ENCODE data around the gene ATAD3A.
"Not testable (repeated sequence)": the region's sequence is repeated elsewhere in the genome, so short reads cannot be mapped to it uniquely, and the experiment has no call there.

The ATAD3A gene

DNA sequence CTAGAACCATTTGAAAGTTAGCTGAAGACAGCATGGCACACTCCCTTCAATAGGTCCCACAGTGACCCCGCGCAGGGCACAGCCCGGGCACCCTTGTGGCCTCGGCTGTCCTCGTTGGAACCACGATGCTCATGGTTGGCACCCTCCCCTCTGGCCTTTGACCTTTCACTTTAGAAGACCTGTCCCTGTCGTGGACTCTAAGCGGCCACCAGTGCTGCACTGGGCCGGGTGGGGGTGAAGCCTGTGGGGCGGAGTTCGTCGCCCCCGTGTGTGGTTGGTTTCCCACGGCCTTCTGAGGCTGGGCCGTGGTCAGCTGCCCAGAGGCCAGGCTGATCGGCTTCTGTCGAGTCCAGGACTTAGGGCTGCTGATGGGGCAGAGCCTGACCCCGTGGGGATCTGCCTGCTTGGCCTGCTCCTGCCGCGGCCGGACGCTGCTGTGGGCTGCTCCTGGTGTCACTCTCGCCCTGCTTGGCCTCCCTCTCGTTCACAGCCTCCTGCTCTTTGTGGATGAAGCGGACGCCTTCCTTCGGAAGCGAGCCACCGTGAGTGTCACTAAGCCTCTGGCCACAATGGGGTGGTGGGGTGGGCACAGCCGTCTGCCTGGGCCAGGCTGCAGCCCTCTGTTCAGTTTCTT lies 12.9 kb downstream of the ATAD3A start:
- not testable (repeated sequence) for DNase-seq

DNA sequence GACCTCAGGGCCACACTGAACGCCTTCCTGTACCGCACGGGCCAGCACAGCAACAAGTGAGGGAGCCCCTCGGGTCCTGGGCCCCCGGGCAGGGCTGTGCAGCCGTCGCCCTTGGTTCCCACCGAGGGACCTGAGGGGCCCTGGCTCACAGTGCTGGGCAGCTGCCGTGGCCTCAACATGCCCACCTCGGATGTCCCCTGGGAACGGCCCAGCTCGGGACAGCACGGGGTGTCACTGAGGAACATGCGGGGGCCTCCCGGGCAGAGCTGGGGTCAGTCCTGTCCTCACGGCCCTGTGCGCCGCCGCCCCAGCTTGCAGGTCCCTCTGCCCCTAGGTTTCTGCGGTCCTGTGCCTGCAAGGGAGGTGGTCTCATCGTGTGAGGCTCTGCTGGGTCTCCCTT lies 14.5 kb downstream of the ATAD3A start:
- not testable (repeated sequence) for DNase-seq

DNA sequence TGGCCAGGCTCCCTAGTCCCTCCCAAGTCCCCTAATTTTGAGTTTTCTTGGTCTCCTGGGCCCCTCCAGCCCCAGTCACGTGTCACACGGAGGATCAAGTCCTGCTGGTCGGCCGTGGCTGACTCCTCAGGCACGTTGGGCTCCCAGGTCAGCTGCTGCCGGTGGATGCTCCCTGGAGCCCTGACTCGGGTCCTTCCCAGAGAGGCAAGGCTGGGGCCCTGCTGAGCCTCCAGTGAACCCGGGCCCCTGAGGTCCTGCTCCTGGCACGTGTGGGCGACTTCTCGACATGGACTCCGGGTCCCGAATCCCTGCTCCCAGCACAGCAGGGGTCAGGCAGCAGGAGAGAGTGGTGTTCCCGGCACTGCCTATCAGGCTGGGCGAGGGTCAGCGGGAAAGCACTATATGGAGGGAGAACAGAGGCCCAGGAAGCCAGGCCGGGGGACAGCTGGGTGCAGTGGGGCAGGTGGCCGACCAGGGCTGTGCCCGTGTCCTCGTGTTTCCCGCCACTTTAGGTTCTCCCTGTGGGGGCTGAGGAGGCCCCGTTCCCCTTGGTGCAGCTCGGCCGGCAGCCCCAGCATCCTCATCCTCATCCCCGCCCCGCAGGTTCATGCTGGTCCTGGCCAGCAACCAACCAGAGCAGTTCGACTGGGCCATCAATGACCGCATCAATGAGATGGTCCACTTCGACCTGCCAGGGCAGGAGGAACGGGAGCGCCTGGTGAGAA lies 15.3 kb downstream of the ATAD3A start:
- DNase-seq = no peak

DNA sequence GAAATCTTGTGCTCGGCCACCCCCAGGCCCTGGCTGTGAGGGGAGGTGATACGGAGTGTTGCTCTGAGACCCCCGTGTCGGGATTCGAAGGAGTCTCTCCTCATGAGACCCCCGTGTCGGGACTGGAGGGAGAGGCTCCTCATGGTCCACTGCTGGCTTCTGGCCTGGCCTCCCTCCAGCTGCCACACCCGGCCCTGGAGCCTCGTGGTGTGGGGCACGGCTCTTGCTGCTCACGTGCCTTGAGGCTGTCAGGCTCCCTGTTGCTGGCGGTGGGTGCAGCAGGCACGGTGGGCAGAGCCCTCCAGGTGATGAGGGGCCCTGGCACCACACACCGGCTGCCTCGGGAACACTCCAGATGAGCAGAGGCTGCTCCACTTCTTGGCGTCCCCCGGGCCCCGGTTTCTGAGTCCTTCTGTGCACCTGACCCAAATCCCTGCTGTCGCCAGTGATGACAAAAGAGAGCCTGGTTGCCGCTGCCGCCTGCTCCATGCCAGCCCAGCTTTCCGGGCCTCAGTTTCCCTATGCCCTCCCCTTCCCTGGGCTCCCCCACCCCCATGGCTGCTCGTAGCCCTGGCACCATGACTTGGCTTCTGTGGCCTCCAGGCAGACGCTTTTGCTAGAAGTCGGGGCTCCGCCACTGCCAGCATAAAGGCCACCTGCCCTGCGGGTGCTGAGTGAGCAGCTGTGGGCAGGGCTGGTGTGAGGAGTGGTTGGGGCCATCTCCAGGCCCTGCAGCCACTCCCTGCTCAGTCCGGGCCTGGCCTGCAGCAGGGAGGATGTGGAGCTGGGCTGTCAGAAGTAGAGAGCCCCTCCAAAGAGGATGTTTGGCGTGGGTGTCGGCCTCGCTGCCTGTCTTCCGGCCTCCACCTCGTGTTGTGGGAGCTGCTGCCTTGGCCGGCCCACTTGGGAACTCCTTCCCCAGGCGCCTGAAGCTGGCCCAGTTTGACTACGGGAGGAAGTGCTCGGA lies 16.6 kb downstream of the ATAD3A start:
- DNase-seq = no peak

DNA sequence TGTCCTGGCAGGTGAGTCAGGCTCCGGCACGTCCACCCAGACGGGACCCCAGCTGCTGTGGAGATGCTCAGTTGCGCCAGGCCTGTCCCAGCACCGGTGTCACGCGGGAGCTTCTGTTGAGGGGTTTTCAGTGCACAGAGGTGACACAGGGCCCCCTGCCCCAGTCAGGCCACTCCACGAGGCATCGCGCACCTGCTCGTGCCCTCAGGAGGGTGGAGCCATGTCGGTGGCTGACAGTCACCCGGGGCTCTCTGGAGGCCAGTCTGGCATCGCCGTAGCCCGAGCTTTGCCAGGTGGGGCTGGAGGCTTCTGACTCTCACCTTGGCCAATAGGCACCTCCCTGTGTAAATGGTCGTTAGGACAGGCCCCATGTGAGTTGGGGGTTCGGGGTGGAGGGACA lies 17.4 kb downstream of the ATAD3A start:
- DNase-seq = no peak

DNA sequence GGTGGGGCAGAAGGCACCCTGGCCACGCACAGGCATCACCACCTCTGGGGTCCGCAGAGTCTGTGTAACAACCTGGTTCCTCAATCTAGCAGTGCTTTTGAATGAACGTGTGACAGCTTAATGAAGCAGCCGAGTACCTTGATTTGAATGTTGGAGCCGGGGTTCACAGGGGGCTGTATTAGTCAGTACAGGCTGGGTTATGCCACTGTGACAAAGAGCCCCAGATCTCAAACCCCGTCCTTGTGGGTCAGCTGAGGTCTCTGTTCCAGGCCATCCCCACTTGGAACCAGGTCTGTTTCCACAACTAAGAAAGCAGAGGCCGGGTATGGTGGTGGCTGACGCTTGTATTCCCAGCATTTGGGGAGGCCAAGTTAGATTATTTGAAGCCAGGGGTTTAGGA lies 18.0 kb downstream of the ATAD3A start:
- no peak for DNase-seq

DNA sequence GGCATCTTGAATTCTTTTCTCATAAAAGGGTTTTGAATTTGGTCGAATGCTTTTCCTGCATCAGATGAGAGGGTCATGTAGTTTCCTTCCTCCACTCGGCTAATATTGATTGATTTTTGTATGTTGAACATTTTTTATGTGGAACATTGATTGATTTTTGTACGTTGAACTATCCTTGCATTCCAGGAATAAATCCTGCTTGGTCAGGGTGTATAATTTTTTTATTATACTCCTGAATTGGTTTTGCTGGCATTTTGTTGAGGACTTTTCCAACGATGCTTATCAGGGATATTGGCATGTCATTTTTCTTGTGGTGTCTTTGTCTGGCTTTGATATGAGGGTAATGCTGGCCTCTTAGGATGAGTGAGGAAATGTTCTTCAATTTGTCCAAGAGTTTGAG lies 20.0 kb downstream of the ATAD3A start:
- DNase-seq = no peak

DNA sequence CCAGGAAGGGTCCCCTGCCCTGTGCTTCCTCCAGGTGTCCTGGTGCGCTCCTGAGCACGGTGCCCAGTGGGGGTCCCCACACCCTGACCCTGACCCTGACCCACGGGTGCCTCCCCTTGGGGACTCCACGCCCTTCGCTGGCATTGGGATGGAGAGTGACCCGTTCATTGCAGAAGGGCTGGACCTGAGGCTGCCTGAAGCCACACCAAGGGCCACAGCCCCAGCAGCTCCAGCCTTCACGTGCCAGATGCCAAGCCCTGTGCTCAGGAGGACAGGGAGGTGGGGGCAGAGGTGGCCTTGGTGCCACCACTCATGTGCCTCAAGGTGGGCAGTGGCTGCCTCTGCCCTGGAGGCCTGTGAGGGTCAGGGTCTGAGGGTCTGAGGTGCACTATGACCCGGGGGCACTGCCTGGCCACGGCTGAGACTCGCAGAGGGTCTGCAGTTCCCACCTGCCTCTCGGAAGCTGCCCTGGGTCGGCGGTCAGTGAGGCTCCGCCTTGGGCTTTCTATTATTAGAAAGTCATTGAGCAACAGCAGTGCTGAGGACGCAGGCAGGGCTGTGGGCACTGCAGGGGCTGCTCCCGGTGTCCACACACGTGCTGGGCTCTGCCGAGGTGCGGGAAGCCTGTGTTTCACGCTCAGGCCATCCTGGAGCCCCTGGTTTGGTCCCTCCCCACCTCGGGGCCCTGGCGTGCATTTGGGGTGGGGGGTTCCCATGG lies 21.4 kb downstream of the ATAD3A start:
- not testable (repeated sequence) for DNase-seq

DNA sequence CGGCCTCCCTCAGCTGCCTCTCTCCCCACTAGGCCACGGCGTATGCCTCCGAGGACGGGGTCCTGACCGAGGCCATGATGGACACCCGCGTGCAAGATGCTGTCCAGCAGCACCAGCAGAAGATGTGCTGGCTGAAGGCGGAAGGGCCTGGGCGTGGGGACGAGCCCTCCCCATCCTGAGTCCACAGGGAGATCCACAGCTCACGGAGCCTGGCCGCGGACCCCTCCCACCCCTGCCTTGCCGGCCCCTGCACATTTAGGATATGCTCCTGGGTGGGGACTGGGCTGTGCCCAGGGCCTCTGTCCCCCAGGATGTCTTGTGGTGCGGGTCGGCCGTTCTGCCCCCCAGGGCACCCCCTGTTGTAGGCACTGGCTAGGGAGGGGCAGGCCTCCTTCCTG lies 21.9 kb downstream of the ATAD3A start:
- DNase-seq = not testable (repeated sequence)

DNA sequence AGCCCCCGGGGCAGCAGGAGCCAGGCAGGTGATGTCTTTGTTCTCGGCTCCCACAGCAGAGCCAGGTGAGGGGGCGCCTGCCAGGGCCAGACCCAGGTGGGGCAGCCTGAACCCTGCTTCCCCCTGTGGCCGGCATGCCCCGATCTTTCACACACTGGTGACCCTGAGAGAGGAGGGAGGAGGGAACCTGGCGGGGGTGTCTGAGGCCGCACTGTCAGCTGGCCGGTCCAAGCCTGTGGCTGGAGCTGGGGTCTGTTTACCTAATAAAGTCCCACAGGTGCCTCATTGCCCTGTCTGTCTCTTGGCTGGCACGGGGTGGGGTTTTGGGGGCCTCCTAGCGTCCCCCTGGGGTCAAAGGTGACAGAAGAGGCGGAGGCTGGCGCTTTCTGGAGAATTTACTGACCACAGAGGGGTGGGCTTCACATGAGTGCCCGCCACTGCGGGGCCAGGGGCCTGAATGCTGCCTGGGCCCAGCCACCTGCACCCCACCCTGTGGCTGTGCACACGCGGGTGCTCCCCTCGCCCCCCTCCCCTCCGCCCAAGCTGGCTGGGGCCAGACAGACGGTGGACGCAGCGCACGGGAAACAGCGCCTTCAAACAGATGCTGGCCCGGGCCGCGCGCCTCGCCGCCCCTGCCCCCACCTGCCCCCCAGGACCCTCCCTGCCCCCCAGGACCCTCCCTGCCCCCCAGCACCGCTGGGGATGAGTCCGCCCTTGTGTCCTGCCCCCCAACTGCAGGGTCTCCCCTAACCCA lies 22.6 kb downstream of the ATAD3A start:
- no peak for DNase-seq

DNA sequence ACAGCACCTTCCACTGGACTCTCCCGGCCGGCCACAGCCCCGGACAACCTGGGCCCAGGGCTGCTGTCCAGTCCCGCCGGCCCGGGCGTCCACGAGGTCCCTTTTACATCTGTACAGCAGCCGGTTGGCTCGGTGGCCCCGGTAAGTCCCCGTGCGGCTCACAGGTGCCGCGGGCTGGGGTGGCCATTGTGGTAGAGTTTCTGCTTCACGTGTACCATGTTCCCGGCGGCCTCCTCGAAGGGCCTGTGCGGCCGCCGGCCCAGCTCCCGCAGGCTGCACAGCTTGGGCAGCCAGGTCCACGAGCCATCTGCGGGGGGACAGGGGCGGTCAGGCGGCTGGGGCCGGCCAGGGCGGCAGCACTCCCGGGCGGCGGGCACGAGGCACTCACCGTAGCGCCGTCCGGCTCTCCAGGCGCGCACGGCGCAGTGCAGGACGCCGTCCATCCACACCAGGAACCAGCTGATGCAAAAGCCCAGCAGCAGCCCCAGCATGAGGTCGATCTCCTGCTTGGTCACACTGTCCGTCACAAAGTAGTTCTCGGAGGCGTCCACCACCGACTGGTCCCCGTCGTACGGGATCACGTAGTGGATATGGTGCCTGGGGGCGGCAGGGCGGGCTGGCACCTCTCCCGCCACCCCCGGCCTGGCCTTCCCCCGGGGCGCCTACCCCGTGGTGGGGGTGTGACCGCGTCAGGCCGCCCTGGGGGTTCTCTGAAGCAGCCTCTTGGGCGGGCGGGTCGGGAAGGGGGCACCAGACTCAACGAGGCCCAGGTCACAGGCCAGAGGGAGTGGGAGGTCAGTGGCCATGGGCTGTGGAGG lies 23.4 kb downstream of the ATAD3A start:
- no peak for DNase-seq

DNA sequence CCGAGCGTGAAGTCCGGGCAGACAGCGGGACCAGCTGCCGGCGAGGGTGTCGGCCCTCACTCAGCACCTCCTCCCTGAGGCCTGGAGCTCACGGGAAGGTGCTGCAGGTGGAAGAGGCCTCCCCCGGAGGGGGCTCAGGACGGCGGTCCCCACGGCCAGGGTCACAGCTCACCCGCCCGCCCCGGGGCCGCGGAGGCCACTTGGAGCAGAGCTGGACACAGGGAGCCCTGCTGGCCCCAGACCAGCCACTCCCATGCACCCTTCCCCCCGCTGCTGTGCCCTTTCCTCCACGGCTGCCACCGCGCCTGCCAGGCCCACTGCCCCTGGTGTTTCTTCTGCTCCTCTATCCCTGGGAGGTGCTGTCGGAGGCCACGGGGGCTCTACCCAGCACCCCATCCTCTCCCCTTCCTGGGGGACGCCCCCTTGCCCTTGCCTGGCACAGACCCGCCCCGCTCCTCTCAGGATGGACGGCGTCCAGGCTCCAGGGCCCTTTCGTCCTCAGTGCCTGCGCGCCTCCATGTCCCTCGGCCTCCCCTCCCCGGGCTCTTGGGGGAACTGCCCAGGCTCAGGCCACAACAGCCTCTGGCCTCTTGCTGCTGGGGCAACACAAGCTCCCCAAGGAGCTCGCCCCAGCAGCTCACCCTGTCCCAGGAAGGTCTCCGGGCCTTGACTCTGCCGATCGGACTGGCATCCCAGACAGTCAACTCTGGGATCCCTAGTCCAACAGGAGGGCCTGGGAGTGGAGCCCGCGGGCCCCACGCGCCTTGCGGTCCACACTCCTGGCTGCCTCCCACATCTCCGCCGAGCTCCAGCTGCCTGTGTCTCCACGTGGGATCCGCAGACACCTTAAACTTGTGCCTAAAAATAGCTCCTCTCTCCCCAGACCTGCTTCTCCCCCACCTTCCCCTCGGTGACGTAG lies 24.3 kb downstream of the ATAD3A start:
- DNase-seq = no peak

DNA sequence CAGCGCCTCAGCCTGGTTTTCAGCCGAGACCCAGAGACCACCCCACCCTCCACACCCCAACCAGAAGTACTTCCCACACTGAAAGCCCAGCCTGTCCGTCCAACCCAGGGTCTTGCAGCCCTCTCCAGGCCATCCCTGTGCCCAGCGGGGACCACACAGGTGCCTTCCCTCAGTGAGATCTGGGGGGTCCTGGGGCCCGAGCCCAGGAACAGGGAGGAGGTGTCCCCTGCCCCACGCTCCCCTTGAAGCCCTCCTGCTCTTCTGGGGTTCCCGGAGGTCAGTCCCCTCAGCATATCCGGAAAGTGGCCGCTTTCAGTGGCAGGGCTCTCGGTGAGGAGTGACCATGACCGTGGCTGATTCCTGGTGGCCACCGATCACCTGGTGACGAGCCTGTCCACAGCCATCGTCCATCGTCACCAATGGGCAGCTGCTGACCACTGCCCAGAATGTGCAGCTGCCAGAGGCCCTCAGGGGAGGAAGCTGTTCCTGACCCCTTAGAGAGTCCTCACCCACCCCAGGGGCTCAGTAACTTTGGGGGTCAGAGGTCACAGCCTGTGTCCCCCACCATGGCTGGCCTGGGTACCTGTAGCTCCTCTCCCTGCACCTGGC lies 25.1 kb downstream of the ATAD3A start:
- no peak for DNase-seq

DNA sequence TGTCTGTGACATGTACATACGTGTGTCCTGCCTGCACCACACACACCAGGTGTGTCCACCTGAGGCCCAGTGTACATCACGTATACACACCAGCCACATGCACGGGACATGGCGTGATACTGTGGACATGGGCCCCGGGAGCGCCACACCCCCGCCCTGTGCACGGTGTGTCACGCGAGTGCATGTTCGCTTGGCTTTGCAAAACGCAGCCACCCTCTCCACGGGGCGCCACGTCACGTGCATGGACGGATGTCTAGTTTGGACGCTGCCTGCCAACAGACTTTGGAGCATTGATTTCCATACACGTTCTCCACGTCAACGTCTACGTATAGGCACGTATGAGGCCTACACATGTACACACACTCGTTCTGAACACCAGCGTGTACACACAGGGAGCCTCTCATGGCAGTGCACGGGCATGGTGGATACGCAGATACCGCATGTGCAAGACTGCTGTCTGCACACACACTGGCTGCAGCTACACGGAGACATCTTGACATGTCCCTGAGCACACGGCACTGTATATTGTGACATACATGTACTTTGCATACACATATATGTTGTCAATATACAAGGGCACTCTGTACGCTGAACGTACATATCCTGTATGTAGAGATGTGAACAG lies 25.8 kb downstream of the ATAD3A start:
- no peak for DNase-seq

DNA sequence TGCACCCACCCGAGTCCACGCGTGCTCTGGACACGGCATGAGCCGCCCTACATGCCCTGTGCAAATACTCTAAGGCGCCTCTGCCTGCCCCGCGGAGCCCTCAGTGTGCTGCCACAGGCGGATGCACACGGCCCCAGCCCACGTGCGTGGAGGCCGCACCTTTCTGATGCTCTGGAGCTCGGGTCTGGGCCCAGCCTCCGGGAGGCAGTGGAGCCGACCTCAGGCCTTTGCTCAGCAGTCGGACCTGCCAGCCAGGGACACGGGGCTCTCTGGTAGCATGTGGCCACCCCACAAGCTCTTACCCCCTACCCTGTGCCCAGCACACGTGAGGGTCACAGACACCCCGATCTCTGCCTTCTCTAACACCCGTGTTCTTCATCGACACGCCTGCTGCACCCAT lies 26.4 kb downstream of the ATAD3A start:
- no peak for DNase-seq

DNA sequence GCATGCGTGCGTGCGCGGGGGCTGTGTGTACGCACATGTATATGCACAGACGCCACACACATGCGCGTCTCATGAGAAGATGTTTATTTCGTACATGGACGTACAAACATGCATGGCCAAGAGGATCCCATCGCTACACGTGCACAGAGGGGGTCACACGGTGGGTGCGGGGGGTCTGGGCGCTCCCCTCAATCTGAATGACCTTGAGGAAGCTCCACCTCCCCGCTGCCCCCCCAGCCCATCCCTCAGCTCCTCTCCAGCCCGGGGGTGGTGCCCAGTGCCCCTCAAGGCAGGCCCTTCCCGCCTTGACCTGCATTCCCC lies 27.0 kb downstream of the ATAD3A start:
- no peak for DNase-seq

DNA sequence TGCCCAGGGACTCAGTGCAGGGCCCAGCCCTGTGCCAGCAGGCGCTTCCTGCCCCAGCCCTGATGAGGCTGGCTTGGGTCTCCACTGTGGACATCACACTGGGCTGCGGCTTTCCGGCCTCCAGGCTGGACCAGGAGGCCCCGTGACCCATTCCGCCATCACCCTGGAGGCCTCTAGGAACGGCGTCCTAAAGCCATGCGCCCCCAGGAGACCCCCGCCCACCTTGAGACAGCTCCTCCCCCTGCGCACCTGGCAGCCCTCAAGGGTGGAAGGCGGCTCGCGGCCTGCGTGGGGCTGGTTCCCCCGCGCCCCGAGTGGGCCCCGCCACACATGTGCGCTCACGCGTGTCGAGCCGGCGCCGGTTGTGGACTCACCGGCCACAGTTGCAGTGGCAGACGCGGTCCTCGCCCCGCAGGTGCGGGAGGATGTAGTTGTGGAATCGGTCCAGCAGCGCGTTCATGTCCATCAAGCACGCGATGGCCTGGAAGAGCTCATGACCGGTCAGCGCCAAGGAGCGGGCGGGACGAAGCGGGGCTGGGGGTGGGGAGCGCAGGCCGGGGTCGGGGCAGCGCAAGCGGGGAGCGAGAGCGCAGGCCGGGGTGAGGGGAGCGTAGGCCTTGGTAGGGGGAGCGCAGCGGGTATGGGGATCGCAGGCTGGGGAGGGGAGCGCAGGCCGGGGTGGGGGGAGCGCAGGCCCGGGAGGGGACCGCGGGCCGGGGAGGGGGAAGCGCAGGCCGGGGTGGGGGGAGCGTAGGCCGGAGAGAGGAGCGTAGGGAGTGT lies 27.5 kb downstream of the ATAD3A start:
- no peak for DNase-seq

DNA sequence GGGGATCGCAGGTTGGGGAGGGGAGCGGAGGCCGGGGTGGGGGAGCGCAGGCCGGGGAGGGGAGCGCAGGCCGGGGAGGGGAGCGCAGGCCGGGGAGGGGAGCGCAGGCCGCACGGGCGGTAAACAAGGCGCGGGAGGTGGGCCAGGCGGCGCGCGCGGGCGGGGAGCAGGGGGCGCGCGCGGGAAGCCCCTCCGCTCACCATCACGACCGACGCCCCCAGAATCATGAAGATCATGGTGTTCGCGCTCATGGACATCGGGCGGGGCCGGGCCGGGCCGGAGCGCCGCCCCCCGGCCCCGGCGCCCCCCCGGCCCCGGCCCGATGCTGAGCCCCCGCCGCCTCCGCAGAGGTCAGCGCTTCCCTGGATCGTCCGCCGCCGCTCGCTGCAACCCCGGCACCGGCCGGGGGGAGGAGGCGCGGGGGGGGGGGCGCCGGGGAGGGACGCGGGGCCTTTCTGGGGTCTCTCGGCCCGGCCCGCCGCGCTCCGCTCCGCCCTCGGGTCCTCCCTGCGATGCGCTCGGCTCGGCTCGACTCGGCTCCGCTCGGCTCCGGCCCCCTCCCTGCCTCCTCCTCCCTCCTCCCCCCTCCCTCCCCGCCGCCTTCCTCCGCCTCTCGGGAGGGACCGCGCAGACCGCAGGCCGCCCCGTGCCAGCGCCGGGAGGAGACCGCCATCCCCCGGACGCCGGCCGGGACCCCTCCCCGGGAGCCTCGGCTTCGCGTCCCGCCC lies 28.3 kb downstream of the ATAD3A start, which contains the start of gene TMEM240:
TSS of gene TMEM240 (minus strand) at position 535 of the 728 bp plus-strand sequence. CDS start at position 257, 278 bp downstream.
- DNase-seq = no peak

All from NCI-H1048 (cell line).